Progenitor cell of endocrine pancreas (in vitro differentiated cells): Measurements from ENCODE around the gene SGCD. TPM values are rescaled to one million over a fixed set of nuclear protein-coding genes. Genes with fewer than 3 reads are reported as not detected.

Source experiments
- DNase-seq: peaks from one replicate; pipeline ENCODE4 v3.0.0; 2021; ENCODE audit warnings: low spot score; ENCODE audit not compliant: unreplicated experiment
- H3K27ac Mint-ChIP-seq: 2 replicates; pipeline ENCODE4 v1.8.0; 2021; ENCODE audit warnings: mild to moderate bottlenecking, moderate library complexity, mixed read lengths
- H3K27me3 Mint-ChIP-seq: 2 replicates; pipeline ENCODE4 v1.8.0; 2021; ENCODE audit warnings: mixed read lengths
- H3K36me3 Mint-ChIP-seq: 2 replicates; pipeline ENCODE4 v1.8.0; 2022; ENCODE audit warnings: mixed read lengths; ENCODE audit not compliant: insufficient read depth
- H3K4me1 Mint-ChIP-seq: 2 replicates; pipeline ENCODE4 v1.8.0; 2021; ENCODE audit warnings: low read depth, mixed read lengths
- H3K4me3 Mint-ChIP-seq: 2 replicates; pipeline ENCODE4 v1.8.0; 2021; ENCODE audit warnings: low read depth, mild to moderate bottlenecking, moderate library complexity, mixed read lengths
- H3K9me3 Mint-ChIP-seq: 2 replicates; pipeline ENCODE4 v1.8.0; 2021; ENCODE audit warnings: low read depth, mixed read lengths
- total RNA-seq: library from RNA; stranded (reverse); gene quantifications from 2 replicates; pipeline ENCODE4 v1.2.1, GENCODE V29; 2021
- TF ChIP-seq, protein P1 (sequence below): fragments of 200-600 bp; sonication (generic); IDR thresholded peaks from one replicate; pipeline ENCODE4 v1.5.0; 2021; ENCODE audit warnings: antibody characterized with exemption, mild to moderate bottlenecking; ENCODE audit not compliant: unreplicated experiment

The SGCD gene
- total RNA-seq, 1 donor from 2014 or later = 5.9 TPM

DNA sequence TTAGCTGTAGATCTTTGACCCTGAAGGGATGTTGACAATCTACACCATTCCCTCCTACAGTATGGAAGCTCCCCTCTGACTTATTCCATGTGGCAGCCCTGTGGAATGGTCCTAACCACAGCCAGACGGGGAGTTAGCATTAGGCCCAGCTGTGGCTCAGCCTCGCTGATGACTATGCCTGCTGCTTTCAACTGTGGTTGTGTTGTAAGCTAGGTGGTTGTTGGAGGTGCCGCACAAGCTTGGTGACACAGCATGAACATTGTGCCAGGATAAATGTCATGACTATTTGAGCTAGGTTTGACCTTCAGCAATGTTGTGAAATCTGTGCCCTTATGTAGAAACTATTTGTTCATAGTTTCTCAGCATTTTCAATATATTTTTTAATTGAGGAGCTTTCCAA lies 40.6 kb downstream of the SGCD start:
- H3K4me3 Mint-ChIP-seq = no peak overlapping the region
- no peaks in the 10 kb centered on the region for H3K36me3 Mint-ChIP-seq
- no peaks in the 10 kb centered on the region for H3K27me3 Mint-ChIP-seq
- no peaks in the 10 kb centered on the region for H3K4me1 Mint-ChIP-seq
- no peaks in the 10 kb centered on the region for H3K9me3 Mint-ChIP-seq
- no peak for DNase-seq
- H3K27ac Mint-ChIP-seq = no peak overlapping the region
- TF ChIP-seq, protein P1, sequence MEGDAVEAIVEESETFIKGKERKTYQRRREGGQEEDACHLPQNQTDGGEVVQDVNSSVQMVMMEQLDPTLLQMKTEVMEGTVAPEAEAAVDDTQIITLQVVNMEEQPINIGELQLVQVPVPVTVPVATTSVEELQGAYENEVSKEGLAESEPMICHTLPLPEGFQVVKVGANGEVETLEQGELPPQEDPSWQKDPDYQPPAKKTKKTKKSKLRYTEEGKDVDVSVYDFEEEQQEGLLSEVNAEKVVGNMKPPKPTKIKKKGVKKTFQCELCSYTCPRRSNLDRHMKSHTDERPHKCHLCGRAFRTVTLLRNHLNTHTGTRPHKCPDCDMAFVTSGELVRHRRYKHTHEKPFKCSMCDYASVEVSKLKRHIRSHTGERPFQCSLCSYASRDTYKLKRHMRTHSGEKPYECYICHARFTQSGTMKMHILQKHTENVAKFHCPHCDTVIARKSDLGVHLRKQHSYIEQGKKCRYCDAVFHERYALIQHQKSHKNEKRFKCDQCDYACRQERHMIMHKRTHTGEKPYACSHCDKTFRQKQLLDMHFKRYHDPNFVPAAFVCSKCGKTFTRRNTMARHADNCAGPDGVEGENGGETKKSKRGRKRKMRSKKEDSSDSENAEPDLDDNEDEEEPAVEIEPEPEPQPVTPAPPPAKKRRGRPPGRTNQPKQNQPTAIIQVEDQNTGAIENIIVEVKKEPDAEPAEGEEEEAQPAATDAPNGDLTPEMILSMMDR = no peak

DNA sequence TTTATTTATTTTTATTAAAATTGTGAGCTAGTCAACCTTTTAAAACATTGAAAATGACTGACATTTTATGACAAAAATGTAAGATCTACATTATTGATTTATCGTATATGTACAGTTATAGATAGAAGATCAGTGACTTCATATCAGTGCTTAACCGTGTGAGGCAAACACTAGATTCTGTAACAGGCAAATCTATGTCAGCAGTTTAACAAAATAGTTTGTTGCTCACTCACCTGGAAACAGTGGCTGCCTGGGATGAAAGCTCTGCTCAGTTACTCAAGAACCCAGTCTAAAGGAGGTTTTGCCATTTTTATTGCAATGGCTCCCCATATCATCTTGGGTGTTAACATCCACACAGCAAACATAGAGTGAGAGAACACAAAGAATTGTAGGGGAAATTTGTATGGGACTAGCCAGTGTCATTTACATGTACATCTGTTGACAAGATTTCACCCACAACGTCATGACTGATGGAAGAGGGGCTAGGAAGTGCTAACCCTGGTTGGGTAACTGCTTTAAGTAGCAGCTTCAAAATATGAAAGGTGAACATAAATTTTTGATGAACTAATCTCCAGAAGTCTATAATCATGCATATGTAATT lies 49.0 kb downstream of the SGCD start:
- H3K36me3 Mint-ChIP-seq = no peaks in the 10 kb centered on the region
- H3K4me1 Mint-ChIP-seq = no peaks in the 10 kb centered on the region
- no peaks in the 10 kb centered on the region for H3K9me3 Mint-ChIP-seq
- no peak overlapping the region for H3K27ac Mint-ChIP-seq
- DNase-seq = no peak
- H3K27me3 Mint-ChIP-seq = peaks cover 4% of the 10 kb centered on the region
- no peak overlapping the region for H3K4me3 Mint-ChIP-seq
- TF ChIP-seq, protein P1 = no peak

DNA sequence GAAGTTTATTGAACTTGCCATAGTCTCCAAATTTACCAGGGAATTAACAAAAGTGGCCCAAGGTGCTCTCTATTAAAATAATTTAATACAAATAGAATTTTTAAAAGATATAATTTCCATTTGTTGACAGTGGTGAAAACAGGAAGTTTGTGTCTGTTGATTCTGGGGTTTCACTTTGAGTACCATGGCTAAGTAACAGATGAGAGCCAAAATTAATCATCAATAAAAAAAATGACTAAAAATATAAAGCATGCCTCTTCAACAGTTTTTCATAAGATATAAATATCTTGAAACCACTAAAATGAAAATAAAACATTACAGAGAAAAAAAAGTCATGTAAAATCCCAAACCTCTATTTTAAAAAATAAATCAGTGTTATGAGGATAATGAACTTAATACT lies 49.8 kb downstream of the SGCD start:
- Mint-ChIP-seq H3K27me3 (peaks cover 4% of the 10 kb centered on the region), H3K36me3 (no peaks in the 10 kb centered on the region), H3K9me3 (no peaks in the 10 kb centered on the region), H3K27ac (no peak overlapping the region), H3K4me3 (no peak overlapping the region), H3K4me1 (no peaks in the 10 kb centered on the region)
- TF ChIP-seq, protein P1 = no peak
- no peak for DNase-seq

DNA sequence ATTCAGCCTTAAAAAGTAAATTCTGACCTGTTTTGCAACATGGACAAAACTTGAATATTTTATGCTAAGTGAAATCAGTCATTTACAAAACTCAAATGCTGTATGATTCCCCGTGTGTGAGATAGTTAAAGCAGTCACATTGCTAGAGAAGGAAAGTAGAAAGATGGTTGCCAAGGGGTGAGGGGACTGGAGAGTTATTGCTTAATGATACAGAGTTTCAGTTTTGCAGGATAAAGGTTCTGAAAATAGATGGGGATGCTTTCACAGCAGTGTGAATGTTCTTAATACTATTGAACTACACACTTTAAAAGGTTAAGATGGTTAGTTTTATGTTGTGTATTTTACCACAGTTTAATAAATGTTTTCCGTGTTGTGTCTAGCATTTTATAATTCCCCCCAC lies 51.2 kb downstream of the SGCD start:
- H3K36me3 Mint-ChIP-seq = no peaks in the 10 kb centered on the region
- H3K4me3 Mint-ChIP-seq = no peak overlapping the region
- DNase-seq = no peak
- H3K27me3 Mint-ChIP-seq = peaks cover 4% of the 10 kb centered on the region
- TF ChIP-seq, protein P1 = no peak
- no peaks in the 10 kb centered on the region for H3K4me1 Mint-ChIP-seq
- no peak overlapping the region for H3K27ac Mint-ChIP-seq
- no peaks in the 10 kb centered on the region for H3K9me3 Mint-ChIP-seq

DNA sequence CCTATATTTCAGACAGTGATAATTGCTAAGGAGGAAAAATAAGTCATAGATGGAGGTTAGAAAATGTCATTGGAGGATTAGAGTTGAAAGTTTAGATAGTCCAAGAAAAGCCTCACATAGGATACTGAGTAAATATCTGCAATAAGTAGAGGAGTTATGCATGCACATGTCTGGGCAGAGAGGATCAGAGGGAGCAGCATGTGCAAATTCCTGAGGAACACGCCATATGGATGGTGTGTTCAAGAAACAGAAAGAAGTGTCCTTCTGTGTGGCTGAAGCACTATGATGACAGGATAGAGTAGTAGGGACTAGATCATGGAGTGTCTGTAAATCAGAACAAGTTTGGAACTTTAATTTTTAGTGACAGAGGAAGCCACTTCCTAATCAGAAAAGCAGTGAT lies 52.2 kb downstream of the SGCD start:
- Mint-ChIP-seq H3K9me3 (no peaks in the 10 kb centered on the region), H3K27me3 (peaks cover 4% of the 10 kb centered on the region), H3K4me3 (no peak overlapping the region), H3K4me1 (no peaks in the 10 kb centered on the region), H3K36me3 (no peaks in the 10 kb centered on the region), H3K27ac (no peak overlapping the region)
- DNase-seq = no peak
- TF ChIP-seq, protein P1 = no peak
